Measurements from ENCODE around the gene FARP1.

The FARP1 gene

GRCh38 chr13:98492335-98493041 is 349.6 kb downstream of the FARP1 start:
- no peak for DNase-seq

DNA sequence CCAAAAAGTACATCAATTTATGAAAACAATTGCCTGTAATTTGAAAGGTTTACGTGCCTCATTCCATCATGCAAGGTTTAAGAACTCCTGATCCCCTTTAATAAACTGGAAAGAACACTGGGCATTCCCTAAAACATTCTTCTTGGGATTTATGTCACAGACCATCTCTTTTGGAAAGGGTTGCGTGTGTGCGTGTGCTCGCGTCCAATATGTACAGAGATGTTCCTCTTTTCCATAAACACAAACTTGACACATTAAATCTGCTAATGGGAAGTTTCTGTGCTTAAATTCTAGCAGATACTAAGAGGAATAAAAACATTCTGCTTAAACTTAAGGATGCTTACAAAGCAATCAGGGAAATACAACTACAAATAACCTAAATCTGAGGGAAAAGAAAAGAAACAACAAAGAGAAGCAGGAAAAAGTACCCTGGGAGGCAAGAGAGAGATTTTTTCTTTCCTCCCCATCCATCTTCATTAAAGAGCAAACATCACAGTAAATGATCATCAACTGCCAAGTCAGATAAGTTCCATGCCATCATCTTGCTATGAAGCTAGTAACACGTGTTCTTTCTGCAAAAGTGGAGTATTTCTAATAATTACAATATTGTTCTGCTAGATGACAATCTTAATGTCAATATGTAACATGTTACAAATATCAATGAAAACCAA is 350.3 kb downstream of the FARP1 start:
- no peak for DNase-seq

DNA sequence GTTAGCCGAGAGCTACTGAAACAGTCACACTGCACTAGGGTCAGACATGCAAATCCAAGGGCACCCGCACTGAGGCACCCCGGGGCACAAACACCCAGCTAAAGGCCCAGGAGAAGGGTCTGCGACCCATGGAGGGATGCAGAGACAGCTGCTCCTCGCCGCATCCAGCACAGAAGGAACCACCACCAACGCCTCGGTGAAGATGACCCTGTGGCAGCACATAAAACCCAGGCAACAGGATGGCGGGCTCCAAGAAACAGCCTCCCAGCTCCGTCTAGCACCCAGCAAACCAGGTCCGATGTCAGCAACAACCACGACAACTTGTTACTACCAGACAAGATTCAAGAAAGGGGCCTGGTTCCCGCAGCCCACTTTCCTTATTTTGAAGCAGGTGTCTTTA is 351.9 kb downstream of the FARP1 start:
- DNase-seq, result no peak

GRCh38 chr13:98495627-98496478 is 353.0 kb downstream of the FARP1 start:
- DNase-seq, result no peak

GRCh38 chr13:98496479-98496791 is 353.5 kb downstream of the FARP1 start:
- no peak for DNase-seq

GRCh38 chr13:98496966-98497365 is 354.1 kb downstream of the FARP1 start:
- DNase-seq, result no peak

DNA sequence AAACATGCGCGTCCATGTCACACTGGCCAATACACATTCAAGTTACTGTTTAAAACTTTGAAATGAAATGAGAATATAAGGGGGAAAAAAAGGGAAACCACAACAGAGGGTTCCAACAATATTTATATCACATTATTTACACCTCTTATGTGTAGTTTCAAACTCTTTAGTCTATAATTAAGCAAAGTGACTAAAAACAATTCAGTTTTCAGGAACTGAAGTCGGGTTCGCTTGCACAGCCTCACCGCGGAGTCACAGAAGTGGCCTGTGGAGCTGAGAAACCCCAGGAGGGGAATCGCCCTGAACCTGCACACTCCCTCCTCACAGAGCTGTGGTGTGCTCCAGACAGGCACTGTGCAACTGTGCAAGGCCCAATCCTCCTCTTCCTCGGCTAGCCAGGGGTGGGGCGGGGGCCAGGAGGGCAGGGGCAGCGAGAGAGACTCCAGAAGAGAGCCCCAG is 358.1 kb downstream of the FARP1 start:
- no peak for DNase-seq

DNA sequence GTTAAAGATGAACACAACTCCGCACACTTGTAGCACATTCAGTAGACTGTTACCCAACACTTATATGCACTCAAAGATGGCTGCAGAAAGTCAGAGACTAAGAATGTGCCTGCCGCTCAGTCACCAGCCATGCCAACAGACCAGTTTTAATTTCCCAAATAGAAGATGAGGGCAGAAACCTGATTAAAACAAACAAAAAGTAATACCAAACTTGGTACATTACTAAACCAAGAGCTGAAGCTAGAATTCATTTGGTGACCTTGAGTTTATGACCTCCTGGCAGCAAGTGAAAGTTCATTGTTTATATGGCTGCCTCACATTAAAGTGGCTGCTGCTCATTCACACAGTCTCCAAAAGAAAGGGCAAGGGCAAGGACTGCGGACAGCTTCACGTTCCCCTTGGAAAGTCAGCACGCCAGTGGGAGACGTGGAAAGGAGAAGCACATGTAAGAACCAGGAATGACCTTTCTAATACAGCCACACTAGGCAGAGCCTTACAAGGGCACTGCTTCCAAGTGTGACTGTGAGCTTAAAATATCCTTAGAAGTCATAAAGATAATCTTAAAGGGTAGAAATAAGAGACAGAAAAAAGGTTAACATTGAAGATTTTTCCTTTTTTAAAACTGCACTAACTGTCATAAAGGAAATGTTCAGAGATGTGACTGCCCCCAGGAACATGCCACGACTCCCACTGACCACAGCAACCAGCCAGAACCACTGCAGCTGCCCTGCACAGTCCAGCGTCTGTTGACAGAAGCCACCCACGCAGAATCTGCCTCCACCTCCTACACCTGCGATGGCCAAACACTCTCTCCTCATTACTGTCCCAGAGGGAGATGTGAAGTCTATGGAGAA is 360.5 kb downstream of the FARP1 start:
- DNase-seq, result no peak

GRCh38 chr13:98504029-98504351 is 361.1 kb downstream of the FARP1 start:
- DNase-seq, result no peak

DNA sequence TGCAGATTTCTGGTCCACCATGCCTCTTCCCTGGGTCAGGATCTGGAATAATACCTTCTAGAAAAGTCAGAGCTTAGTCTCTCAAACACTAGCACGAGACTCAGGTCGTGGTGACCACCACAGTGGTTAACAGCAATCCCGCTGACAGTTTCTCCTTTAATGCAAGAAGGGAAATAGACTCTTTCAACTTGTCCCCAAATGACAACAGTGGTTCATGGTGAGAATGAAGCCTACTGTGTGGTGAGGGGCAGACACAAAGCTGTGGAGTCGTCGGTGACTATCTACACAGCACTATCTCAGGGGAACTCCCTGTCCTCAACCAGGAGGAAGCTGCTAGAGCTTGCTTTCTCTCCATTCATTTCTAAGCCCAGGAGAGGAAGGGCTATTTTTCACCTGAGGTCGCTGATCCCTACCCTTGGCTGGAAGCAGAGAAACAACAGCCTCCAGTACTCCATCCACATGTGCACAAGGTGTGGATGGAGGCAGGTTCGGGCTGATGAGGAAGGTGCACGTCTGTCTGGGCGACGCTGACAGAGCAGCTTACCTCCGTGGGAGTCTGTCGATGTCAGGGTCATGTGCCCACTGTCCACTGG is 361.6 kb downstream of the FARP1 start:
- no peak for DNase-seq
